GM12891 (cell line): ENCODE measurements around the gene CCDC200.

Experiments
- DNase-seq: peaks from one replicate; pipeline ENCODE4 v3.0.0; 2011; ENCODE audit warnings: low spot score; ENCODE audit not compliant: insufficient read length
- FAIRE-seq: peaks from 2 replicates; lab custom pipeline; 2011; peaks lifted over from hg19 to GRCh38; lab: Jason Lieb, UNC
- PAX5 ChIP-seq: IDR thresholded peaks from 2 replicates; pipeline ENCODE4 v1.6.1; 2011; ENCODE audit warnings: low read length, moderate library complexity, mild to moderate bottlenecking; ENCODE audit not compliant: insufficient read depth, severe bottlenecking
- POLR2A ChIP-seq: IDR thresholded peaks from 2 replicates; pipeline ENCODE4 v1.6.1; 2011; ENCODE audit warnings: low read depth, low read length, control low read depth
- POLR2AphosphoS5 ChIP-seq: IDR thresholded peaks from 2 replicates; pipeline ENCODE4 v1.6.1; 2011; ENCODE audit warnings: low read depth, low read length, control low read depth
- POU2F2 ChIP-seq: IDR thresholded peaks from 2 replicates; pipeline ENCODE4 v1.6.1; 2011; ENCODE audit warnings: low read depth, mild to moderate bottlenecking, control low read depth, low read length, moderate library complexity
- SPI1 ChIP-seq: IDR thresholded peaks from 2 replicates; pipeline ENCODE4 v1.6.1; 2011; ENCODE audit warnings: low read depth, low read length, control low read depth
- TAF1 ChIP-seq: IDR thresholded peaks from 2 replicates; pipeline ENCODE4 v1.6.1; 2011; ENCODE audit warnings: low read depth, low read length, control low read depth

The CCDC200 gene

DNA sequence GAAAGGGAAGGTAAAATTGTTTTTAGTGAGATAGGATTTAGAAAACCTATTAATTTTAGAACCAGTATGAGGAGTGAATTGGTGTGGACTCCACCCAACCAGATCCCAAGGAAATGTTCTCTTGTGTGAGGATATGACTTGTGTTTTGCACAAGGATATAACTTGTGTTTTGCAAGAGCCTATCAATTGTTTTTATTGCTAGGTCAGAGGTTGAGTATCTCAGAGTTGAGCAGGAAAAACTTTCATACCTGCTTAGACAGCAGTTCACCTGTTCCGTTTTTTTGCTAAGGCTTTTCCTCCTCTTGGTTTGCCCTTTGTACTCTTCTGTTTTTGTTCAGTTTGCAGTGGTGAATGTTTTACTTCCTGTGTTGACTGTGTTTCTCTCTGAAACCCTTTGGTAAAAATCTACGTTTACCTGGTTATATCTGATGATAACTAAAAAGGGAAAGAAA, 52.3 kb downstream of the CCDC200 start:
- no peak for DNase-seq
- no peak for FAIRE-seq
- TF ChIP-seq SPI1 (no peak), TAF1 (no peak), PAX5 (no peak), POLR2AphosphoS5 (no peak), POU2F2 (no peak), POLR2A (no peak)

DNA sequence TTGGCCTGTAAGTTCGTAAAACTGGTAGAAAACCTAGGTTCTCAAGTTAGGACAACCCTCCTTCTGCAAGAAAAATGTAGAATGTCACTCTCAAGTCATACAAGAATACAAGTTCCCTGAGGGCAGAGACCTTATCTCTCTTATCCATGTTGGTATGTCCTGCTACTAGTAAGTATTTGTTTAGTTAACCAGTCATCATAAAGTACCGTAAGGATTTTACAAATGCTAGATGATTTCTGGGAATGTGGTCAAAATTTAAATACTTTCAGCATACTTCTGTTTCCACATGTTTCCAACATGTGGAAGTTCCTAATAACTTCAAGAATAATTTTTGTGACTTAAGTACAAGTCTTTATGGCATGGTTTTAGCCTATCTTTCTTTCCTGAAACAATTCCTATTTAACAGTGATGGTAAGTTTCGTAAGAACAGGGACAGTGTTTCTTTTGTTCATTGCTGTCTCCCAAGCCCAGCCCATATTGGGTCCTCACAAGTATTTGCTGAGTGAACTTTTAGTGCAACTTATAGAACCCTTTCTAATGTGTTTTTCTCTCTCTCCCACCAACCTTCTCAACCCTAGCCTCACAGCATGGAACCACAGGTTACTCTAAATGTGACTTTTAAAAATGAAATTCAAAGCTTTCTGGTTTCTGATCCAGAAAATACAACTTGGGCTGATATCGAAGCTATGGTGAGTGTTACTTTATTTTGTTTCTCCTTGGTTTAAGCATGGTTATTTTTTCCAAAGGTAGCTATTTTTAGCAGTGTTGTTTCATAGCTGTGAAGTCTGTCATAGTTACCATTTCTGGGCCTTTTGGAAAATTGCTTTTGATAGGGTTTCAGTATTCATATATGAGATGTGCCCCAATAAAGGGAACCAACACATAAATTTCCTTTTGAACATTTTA, 53.0 kb downstream of the CCDC200 start:
- no peak for FAIRE-seq
- DNase-seq = no peak
- TF ChIP-seq POLR2AphosphoS5 (no peak), POLR2A (no peak), TAF1 (no peak), PAX5 (no peak), SPI1 (no peak), POU2F2 (no peak)

DNA sequence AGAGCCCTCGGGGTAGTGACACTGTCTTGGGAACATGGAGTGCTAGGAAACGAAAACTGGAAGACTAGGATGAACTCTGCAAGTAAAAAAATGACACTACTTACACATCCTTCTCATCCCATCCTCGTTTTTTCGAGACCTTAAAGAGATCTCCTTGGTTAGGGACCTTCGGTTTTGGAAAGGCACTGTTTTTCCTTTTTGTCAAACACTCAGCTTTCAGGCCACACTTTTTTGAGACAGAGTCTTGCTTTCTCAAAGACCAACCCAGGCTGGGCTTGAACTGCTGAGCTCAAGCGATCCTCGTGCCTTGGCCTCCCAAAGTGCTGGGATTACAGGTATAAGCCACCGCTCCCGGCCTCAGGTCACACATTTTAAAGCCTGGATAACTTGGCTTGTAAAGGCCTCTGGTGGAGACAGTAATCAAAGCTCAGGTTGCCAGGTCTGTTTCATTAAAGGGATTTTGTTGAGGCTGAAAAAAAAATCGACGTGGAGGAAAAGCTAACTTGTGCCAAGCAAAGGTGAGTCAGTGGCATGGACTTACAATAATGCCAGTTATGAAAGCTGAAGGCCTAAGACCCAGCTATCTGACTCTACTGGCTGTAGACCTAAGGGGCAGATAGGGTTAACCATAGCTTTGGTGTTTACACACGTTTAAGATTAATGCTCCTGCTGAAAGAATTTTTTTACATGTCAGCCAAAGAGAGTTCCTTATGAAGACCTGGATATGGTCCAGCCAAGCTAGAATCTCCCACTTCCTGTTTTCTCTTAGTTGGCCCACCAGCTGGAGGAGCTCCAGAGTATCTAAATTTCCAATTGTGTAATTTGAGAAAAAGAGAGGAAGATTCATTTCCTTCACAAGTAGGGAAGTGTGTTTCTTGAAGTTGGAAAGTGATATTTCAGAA, 56.6 kb downstream of the CCDC200 start:
- FAIRE-seq (peak; percentile 28), DNase-seq (no peak)
- TF ChIP-seq SPI1 (peak; percentile 90), POLR2A (no peak), POLR2AphosphoS5 (no peak)
